HG03442 (cell line): ENCODE measurements around the gene PAX7.

Experiments
- ATAC-seq: cut with Tn5 transposase; IDR thresholded peaks from one replicate; pipeline ENCODE4 v1.9.1; 2021; ENCODE audit warnings: mild to moderate bottlenecking, moderate library complexity; ENCODE audit not compliant: unreplicated experiment

Gene PAX7

DNA sequence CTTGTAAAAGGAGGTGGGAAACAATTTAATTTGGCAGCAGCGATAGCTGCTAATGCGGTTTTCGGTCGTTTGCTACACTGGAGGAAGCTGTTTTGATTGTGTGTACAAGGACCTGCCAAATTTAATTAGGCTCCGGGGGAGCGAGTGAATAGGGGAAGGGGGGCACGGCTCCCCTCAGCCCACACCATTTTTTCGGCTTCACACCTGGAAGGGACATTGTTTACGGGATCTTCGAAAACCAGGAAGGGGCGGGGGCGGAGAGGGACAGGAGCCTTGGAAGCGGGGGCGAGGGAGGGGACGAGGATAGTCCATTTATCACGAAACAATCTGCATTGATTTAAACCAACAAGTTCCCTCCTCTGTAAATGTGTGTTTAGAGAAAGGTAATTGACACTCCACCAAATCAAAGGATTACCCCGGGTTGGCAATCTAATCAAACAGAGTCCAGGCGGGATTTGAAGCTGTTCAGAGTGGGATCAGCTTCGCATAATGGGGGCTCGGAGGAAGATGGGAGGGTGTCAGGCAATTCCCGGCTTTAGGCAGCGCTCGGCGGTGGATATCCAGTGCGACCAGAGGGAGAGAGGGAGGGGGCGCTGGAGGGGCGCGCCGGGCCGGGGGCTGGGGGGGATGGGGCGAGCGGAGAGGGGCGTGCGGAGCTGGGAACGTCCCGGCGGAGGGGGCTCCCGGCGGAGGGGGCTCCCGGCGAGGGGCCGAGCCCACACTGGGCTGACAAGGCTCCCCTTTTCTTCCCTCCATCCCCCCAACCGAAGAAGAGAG, 9.8 kb downstream of the PAX7 start:
- ATAC-seq = no peak

DNA sequence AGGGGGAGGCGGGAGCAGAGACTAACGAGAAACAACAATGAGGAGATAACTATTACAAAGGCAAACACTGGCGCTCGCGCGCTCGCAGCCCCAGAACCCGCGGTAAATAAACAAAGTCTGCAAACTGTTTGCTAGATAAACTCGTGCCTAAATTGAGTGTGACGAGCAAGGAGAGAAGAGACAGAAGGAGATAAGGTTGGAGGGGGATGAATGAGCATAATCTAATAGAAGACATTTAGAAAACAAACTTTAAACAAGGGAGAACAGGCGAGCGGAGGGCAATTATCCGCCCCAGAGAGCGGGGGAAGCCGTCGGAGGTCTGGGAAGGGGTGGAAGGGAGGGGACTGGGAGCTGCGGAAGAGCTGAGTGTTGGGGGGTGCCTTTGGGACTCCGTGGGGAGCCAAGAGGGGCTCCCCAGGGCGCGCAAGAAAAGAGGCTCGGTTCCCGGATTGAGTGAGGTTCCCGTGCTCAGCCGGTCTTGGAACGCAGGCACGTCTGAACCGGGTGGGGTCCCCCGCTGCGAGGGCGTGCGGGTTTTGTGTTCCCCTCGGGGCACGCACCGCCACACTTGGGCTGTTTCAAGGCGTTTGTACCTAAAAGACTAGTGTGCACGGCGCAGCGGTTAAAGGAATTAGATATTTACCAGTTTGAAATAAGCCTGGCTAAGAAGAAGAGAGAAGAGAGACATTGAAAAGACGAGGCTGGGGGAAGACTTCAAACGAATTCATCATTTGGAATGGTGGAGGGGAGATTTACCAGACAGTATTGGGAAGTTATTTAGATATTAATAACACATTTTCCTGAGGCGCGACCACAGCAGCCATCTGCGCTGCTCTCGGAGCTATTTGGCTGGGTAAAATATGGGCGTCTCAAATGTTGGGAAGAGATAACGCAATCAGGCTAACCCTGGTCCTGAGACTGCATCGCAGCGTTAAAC, 10.6 kb downstream of the PAX7 start:
- no peak for ATAC-seq

DNA sequence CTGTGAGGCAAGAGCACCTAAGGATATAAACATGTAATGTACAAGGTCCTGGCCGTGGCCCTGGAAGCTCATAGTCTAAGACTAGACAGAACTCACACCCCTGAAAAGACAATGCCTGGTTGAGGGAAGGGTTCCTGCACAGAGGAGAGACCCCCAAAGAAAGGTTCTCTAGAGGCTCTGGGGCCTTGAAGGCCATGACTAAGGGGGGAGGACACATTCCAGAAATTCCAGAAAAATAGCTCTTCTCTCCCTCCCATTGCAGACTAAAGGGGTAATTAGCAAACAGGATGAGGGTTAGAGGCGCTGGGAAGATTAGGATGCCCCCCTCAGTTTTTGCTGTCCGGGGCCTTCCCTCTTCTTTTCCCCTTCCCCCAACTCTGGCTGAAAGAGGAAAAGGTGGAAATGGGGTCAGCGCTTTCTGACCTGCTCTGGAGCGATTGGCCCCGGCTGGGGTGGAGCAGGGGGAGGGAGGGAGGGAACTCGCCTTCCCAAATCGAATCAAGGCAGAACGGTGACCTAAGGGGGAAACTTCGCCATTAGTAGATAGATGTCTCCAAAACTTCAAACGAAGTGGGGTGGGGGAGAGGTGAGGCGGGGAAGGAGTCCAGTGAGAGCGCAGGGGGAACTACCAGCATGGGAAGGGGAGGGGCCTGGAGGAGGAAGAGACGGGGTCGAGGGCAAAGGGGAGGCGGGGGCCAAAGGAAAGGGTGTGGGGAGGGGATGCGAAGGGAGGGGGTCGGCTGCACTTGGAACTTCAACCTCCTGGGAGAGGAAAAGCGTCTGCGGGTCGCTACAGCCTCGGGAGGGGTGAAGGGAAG, 11.8 kb downstream of the PAX7 start:
- ATAC-seq = no peak

DNA sequence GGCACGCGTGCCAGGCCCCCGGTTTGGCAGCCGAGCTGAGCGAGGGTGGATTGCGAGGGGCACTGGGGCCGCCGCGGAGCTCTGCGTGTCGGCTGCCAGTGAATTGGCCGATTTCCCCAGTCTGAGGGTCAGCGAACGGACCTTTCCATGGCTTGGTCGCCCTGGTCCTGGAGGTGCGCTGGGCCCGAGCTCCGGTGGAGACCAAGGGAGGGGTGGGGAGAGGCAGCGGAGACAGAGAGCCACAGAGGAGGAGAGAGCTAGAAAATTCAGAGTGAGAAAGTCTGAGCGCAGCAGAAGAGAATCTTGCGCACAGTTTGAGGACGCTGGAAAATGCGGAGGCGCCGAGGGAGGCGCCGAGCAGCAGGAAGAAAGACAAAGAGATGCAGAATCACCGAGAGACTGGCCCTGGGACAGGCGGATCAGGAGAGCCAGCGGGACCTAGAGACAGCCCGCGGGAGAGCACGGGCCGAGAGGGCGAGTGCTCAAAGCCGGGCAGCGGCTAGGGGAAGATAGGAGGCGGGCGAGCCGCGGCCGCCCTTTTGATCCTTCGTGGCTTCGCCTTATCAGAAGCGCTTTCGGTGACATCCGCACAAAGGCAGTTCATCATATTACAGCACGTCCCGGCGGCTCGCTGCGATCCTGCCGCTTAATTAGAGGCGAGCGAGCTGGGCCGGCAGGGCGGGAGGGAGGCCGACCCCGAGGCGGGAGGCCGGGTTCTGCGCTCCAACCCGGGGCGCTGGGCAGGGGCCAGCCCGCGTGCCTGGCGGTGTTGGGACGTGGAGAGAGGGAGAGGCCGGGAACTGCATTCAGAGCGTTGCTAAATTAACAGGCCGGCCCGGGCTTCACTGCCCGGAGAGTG, 12.7 kb downstream of the PAX7 start:
- ATAC-seq = no peak

DNA sequence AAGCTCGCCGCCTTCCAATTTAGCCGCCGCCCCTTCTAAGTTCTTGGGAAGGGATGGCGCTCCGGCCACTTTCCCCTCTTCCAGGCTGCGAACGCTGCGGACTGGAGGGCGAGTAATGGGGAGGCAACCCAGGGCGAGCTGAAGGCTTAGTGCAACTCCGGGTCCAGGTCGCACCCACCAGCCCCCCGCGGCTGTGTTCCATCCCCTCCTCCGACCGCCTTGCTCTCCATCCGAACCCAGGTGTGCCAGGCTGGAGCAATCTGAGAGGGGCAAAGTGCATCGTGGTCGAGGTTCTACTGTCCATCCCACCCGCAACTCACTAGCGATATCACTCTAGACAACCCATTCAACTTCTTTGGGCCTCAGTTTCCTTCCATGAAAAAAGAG, 13.4 kb downstream of the PAX7 start:
- ATAC-seq = no peak

DNA sequence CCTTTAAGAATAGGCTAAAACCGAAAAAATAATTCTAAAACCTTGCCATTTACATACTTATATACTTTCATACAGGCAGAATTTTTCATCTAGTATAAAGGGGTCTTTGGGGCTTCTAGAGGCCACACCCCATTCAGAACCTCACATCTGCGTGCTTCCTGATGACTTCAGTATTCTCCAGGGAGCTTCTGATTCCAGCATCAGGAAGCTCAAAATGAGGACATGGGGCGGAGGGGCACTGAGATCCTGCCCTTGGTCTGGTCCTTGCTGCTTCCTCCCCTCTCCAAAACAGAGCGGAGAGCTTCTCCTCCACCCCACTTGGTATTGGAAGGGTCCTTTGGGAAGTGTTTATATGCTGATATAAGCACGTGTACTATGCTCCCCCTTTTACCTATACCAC, 13.8 kb downstream of the PAX7 start:
- no peak for ATAC-seq

DNA sequence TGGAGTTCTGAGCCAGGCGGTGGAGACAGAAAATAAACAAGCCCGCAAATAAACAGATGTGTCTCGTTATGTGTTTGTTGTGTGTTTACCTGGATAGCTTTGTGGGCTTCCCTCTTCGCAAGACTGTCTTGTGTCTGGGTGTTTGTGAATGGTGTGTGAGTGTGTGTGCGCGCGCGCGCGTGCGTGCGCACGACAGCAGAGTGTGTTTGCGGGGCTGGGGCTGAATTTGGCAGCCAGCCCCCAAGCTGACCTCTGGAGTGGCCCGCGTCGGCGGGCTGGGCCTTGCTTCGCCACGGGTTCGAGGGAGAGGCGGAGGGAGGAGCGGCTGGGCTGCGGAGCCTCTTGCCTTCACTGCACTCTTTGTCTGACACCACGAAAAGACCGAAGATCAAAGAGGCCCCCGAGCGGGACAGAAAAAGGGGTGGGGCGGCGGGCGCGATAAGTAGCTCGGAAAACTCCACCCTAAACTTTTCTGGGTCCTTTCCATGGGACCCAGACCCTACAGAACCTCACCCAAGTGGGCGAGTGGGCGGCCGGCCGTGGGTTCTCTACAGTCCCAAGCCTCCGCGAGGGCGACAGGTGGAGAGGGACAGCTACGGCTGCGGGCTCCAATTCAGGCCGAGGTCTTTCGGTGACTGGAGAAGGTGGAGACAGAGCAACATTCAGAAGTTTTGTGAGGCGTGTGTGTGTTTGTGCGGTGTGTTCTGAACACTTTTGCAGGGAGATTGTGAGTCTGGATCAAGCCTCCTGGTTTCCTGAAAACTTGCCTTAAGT, 14.5 kb downstream of the PAX7 start:
- ATAC-seq = no peak

DNA sequence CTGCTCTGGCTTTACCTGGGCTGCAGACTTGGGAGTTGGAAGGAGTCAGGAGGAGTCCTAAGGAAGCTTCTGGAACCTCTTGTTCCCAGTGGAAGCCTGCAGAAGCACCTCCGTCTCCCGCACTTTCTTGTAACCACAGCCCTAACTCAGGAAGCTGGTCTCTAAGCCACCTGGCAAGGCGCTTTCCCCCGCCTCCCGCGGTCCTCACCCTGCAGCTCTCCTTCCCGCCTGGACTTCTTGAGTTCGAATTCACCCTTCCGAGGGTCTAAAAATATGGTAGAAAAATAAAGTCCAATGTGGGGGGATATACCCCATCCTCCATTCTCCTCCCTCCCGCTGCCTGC, 15.1 kb downstream of the PAX7 start:
- ATAC-seq = no peak

DNA sequence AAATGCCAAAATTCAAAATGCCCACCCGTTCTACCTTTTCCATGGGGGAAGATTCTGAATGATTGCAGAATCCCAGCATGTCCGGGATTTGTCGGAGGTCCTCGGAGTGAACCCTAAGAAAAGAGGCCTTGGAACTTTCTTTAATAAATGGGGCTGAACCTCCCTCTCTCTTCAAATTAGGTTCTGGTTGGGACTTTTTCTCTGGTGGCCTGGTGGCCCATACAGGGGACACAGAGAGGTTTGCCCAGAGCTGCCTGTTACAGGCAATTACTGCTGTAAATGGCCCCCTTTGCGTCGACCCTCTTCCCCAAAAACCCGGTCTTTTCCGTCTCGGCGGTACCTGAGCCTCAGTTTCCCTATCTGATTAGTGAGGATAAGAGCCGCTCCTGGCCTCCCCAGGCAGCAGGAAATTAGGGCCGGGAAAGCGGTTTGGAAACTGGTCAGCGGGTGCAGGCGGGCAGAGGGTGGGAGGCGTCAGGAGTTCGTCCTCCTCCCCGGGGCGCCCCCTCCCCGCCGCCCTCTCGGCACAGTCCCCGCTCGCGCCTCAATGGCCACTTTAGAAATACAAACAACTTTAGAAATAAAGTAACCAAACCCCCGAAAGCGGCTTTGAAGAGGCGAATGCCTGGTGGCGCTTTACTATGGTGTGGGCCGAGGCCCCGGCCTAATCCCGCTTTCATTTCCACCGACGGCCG, 15.6 kb downstream of the PAX7 start:
- ATAC-seq = no peak

DNA sequence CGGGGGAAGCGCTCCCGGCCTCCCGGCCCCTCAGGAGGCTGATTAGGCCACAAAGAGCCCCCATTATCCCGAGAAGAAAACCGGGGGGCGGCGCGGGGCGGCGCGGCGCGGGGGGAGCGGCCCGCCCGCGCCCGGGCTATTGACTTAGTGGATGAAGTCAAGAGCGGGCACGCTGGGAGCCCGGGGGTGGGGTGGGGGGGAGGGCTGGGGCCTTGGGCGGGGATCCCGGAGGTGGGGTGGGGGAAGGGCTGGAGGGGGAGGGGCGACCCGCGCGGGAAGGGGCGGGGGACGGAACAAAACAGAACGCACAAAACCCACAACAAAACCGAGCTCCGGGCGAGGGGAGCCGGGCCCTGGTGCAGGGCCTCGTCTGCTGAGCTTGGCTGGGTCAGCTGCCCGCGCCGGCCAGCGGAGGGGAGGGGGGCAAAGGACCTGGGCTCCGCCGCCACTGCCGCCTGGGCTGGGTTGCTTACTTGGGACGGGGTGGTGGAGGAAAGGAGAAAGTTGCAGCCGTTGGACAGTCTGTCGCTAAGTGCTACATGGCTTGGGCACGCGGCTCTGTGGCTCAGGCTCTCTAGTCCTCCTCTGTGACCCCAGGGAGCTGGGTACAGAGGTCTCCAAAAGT, 16.3 kb downstream of the PAX7 start:
- ATAC-seq = no peak

DNA sequence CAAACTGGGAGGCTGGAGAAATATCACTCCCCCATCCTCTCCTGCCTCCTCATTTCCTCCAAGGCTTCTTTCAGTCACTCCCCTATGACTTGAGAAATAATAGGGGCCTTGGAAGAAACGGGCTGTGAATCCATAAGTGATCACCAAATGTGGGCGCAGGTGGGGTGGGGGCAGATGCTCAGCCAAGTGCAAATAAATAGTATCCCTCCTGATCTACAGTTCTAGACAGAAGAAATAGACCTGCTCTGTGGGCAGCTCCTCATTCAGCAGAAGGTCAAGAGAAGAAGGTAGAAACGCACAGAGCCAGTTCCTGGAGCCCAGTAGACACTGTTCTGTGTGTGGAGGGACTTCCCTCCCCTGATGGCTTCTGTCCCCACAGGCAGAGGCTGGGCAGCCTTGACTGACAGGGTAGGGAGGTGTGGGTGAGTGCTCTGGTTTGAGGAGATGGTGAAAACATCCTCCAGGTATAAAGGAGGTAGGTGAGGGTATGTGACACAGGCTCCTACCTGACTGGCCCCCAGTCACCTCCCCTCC, 17.1 kb downstream of the PAX7 start:
- no peak for ATAC-seq

DNA sequence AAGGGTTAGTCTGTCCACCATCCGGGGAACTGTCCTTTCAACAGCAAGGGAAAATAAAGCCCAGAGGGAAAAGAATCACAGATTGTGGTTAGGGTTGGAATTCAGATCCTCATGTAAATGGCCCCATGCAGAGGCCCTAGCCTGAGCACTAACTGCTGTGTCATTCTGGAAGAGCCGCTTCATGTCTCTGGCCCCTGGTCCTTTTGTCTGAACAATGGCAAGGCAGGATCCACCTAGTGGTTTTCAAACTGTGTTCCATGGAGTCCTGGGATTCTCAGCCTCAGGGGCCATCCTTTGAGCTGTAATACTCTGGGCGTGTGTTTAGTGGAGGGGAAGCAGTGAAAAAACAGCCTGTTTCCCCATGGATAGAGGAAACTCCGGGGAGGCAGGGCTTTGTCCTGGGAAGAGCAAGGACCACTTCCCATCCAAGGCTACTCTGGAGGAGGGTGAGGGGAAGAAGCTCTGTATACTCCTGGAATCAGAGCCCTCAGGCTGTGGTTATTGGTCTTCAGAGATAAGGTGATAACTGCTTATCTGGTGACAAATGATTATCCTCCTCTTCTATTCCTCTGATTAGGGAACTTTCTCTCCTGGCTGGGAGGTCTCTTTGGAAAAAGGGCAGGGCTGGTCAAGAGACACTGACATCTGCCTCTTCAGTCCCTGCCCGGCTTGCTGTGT, 19.2 kb downstream of the PAX7 start:
- no peak for ATAC-seq

DNA sequence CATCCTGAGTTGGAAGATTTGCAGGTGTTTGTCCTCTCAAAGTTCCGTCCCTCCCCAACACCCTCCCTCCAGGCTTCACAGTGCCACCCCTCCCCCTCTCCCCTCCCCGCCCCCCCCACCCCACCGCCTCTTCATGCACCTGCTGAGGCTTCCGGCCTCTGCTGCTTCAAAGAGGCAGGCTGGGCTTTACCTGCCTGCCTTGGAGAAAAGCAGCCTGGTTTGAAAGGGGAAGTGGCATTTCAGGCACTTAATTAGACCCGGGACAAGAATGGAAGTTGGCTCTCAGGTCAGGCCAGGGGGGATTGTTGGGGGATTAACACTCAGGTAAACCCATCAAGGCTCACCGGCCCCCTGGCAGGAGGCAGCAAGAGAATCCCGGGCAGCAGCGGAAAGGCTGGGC, 21.1 kb downstream of the PAX7 start:
- no peak for ATAC-seq

DNA sequence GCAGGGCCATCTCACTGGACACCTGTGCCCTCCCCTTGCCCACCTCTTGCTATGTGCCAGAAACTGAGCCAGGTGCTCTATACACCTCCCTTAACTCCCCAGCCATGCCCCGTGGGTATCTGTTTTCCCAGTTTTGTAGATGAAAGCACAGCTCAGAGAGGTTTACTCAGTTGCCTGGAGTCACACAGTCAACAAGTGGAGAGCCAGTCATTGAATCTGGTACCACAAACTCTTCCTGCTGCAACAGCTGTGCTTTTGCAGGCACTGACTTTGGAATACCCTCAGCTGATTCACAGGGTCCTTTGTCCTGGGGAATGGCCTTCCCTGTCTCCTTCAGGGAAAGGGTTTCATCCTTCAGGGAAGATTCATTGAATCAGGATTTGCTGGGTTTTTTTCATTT, 22.1 kb downstream of the PAX7 start:
- ATAC-seq = no peak

DNA sequence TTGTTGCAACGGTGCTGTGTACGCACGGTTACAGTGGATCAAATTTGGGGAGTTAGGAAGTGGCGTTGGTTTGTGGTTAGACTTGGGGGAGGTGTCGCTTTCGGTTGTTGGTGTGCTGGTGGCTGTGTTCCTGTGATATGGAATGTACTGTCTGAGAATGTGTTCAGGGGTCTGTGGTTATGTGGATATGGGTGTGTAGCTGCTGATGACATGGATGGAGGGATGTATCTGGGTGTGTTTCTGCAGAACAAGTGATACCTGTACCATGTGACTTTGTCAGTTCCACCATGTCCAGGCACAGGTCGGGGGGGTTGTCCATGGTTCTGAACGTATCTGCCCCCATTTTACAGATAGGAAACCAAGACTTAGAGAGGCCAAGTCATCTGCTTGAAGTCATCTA, 22.7 kb downstream of the PAX7 start:
- ATAC-seq = no peak

DNA sequence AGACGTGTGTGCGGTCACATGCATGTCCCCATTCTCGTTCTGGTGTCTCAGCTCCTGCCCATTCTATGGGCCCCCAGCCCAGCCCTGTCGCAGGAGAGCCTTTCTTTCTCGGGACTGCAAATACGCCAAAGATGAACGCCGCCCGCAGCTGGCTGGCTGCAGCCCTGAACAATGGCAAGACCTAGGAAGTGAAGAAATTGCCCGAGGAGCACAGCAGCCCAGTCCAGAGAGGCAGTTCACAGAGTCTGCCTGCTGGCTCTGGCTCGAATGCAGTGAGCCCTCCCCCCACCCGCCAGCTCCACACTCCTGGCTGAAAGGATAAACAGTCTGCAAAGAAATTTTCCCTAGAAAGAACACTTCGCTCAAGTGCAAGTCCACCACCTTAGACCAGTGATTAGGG, 23.3 kb downstream of the PAX7 start:
- ATAC-seq = no peak

DNA sequence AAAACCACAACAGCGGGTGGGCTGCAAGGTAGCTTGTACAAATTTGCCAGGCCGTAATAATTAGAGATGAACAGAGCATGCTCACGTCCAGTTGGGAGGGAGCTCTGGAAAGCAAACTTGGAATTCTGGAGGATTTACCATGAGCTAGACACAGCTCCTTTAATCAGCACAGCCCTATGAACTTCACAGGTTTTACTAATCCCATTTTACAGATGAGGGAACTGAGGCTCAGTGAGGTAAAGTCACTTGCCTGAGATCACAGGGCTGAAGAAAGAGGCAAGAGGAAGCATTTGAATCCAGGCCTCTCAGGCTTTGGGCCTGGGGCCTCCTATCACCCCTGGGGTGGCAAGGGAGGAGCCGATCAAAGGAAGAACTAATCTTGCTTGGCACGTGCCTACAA, 24.0 kb downstream of the PAX7 start:
- ATAC-seq = no peak
